NCI-H774 (cell line): ENCODE data around the gene ZNF518B.
"Not testable (repeated sequence)": the region's sequence is repeated elsewhere in the genome, so short reads cannot be mapped to it uniquely, and the experiment has no call there.

Source experiments
- DNase-seq: peaks from one replicate; lab custom pipeline; 2025; lab: John Stamatoyannopoulos, UW

The ZNF518B gene

DNA sequence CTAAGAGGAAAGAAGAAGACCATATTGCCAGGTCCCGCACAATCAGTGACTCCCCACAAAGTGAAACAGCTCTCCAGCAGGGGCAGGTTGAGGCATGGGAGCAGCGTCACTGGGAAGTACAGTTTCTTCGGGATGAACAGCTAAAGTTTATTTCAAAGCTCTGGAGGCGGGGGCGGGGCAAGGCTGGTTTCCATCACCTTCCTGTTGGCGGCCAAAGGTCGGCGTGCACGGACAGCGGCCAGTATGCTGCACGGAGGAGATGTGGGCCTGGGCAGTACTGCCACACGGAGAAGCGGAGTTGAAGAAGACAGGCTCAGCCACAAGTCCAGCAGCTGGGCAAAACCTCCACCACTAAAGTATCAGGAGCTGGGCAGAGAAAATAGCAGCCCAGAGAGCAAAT lies 951 bp upstream of the ZNF518B start:
- no peak for DNase-seq

DNA sequence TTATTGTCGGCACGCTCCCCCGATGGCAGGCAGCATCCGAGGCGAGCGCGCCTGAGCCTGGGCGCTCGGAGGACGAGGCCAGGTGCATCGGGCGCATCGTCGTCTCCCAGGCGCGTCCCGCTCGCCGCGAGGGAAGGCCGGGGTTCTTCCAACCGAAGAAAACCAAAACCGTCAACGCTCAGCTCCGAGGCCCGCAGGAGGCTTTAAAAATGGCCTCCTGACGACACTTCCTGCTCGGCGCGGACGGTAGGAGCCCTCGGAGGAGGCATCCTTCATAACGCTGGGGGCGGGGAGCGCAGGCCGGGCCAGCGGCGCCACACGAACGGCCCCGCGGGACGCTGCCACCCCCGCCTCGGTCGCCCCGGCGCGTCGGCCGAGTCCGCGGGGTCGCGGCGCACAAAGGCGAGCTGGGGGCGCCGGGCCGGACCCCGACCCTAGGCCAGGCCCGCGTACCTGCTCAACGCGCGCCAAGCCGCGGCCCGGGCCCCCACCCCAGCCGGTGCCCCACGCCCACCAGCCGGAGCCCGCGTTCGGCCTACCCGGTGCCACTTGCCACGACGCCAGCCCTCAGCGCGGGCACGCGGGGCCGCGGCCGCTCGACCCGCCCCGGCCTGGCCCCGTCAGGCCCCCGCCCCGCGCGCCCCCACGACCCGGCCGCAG lies 501 bp downstream of the ZNF518B start:
- DNase-seq: peak; percentile 64

DNA sequence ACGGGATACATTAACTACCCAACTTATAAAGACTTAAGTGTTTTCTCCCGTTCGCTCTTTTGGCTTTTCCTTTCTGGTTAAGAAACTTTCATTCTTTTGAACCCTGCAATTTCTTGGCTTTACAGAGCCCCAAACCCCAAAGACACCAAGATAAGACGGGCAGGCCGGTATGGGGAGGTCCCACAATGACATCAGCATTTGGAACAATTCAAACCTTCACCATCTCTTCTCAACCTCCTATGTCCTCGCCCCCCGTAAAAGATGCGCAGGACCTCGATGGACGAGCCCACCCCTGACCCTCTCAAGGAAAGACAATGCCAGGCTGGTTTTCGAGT lies 999 bp downstream of the ZNF518B start:
- DNase-seq: no peak

- DNase-seq: no peak
Measured at GRCh38 chr4:10455133-10455532, 2.1 kb downstream of the ZNF518B start.

- no peak for DNase-seq
Measured at GRCh38 chr4:10454726-10455125, 2.5 kb downstream of the ZNF518B start.

GRCh38 chr4:10454121-10454520 lies 3.1 kb downstream of the ZNF518B start:
- DNase-seq: no peak

- DNase-seq: no peak
Measured at GRCh38 chr4:10448991-10449390, 8.2 kb downstream of the ZNF518B start.

DNA sequence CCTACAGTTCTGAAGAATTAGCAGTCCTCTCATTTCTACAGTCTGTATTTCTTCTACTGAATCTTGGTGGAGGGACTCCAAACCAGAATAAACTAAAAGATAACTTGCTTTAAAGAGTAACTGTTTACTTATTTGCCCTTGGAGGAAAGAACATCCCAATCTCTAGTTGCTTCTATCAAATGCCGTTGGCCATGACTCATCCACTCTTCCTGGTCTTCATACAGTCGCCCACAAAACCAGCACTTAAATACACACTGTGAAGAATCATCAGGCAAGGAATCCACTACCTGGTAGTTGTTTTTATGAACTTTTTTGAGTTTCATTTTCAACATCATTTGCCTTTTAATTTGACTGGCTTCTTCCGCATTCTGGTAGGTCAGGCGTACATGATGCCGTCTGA lies 14.2 kb downstream of the ZNF518B start:
- DNase-seq: no peak

- no peak for DNase-seq
Measured at GRCh38 chr4:10441512-10441911, 15.7 kb downstream of the ZNF518B start.

- DNase-seq: no peak
Measured at GRCh38 chr4:10438924-10439323, 18.3 kb downstream of the ZNF518B start.

GRCh38 chr4:10437735-10438134 lies 19.5 kb downstream of the ZNF518B start:
- DNase-seq: no peak

GRCh38 chr4:10427680-10428079 lies 29.5 kb downstream of the ZNF518B start:
- not testable (repeated sequence) for DNase-seq

- DNase-seq: no peak
Measured at GRCh38 chr4:10421344-10422055, 35.7 kb downstream of the ZNF518B start.

DNA sequence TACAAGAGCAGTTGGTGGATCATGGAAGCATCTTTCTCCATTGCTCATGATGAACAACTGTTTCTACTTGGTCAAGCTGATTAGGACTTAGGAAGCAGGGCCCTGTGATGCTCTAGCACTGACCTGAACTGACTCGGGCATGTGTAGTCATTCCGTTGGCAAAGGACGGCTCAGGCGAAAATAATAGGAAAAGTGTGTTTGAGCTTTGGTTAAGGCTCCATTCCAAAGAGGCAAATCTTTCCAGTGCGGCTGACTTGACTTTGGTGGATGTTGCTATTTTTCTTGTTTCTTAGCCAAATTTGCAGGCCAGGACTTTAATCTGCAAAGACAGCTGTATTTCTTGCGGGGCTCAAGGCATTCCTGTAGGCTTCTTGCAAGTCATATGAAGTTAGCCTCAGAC lies 39.5 kb downstream of the ZNF518B start:
- no peak for DNase-seq

- DNase-seq: no peak
Measured at GRCh38 chr4:10416441-10416840, 40.8 kb downstream of the ZNF518B start.

DNA sequence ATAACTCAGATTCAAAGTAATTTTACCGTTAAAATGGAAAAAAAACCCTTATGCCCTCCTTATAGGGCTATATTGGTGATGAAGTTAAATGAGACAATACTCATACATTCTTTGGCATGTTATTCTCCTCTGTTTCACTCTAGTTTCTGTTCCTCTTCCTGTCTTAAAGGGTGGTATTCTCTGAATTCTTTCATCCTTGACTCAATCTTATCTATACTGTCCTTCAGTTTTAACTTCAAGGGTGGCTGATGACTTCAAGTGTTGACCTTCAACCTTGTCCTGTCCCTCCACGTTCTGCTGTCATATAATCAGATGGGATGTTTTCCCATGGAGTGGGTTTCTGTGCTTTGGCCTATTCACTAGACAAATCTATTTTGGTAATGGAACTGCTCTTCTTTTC lies 44.0 kb downstream of the ZNF518B start:
- no peak for DNase-seq

- no peak for DNase-seq
Measured at GRCh38 chr4:10405672-10406071, 51.6 kb downstream of the ZNF518B start.

DNA sequence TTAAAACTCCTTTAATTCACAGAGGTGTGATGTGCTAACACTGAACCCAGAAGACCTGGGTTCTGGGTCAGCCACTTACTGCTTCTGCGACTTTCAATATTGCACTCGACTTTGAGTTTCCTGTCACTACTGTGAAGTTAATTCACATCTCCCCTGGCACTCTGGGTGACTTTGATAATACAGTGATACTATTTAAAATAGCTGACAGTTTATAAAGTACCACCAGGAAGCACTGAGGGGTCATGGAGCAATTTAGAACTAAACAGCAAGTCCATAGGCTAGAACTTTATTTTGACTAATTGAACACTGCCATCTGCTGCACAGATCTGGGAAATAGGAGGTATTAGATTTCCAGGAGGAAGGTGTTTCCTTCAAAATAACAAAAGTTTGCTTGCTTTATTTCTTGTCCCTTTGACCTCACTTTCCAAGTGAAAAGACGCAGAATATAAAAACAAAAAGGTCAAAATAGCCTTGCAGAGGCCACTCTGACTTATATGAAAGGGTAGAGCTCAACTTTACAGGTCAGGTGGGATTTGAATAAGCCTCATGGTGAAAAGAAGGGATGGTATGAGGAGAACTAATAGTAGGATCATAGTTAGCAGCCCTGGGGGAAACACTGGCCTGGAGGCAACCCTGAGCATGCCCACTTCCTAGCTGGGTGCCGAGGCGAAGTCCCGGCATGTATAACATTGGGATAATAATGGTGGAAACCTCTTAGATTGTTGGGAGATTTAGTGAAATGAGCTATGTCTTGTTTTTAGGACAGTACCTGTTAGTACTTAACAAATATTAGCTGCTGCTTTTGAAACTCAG lies 53.4 kb downstream of the ZNF518B start:
- peak; percentile 17 for DNase-seq

DNA sequence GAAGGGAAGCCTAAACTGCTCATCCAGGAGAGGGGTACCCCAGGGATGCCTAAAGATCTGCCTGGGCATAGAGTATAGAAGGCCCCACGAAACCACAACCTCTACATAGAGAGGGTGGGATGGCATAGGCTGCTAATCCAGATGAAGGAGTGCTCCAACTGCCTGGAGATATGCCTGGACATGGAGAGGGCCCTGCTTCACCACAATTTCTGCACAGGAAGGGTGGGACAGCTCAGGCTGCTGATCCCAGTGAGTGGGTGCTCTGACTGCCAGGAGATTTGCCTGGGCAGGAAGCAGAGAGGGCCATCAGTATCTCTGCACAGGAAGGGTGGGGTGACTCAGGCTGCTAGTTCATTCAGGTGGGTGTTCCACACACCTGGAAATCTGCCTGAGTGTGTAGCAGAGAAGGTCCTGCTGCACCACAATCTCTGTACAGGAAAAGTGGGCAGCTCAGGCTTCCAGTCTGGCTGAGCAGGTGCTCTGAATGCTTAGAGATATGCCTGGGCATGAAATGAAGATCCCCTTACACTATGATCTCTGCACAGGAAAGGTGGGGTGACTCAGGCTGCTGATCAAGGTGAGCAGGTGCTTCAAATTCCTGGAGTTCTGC lies 61.1 kb downstream of the ZNF518B start:
- DNase-seq: no peak
